Measurements from ENCODE around the gene LDLRAP1.

DNA sequence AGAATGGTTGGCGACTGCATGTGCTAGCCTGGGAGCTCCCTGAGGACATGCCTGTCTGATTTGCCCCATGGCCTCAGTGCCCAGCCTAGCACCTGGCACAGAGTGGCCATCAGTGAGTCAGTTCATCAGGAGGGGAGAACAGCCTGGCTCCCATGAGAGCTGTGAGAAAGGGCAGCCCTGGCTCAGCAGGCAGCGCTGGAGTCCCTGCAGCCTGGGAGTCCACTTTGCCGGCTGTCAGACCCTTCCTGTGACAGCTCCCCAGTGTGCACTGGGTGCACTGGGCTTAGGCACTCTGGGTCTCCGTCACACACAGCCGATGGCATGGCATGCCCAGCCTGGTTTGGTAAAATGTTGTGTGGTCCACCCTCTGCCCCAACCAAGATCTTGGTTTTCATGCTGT lies 28.7 kb downstream of the LDLRAP1 start:
- TF ChIP-seq POLR2AphosphoS5 (IDR thresholded peaks at IDR 0.05): no peak
- TF ChIP-seq, protein P1, sequence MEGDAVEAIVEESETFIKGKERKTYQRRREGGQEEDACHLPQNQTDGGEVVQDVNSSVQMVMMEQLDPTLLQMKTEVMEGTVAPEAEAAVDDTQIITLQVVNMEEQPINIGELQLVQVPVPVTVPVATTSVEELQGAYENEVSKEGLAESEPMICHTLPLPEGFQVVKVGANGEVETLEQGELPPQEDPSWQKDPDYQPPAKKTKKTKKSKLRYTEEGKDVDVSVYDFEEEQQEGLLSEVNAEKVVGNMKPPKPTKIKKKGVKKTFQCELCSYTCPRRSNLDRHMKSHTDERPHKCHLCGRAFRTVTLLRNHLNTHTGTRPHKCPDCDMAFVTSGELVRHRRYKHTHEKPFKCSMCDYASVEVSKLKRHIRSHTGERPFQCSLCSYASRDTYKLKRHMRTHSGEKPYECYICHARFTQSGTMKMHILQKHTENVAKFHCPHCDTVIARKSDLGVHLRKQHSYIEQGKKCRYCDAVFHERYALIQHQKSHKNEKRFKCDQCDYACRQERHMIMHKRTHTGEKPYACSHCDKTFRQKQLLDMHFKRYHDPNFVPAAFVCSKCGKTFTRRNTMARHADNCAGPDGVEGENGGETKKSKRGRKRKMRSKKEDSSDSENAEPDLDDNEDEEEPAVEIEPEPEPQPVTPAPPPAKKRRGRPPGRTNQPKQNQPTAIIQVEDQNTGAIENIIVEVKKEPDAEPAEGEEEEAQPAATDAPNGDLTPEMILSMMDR (IDR thresholded peaks at IDR 0.05): no peak
